Spleen (tissue), 7 donors: ENCODE results near the gene EIF5B.

Experiments
- POLR2A ChIP-seq, 3 donors: fragments of 450-650 bp; IDR thresholded peaks; one replicate each; pipeline ENCODE4 v1.5.1; 2017; ENCODE audit warnings: antibody characterized with exemption in 3 of 3, mild to moderate bottlenecking in 1 of 3
- POLR2AphosphoS5 ChIP-seq, 3 donors: sonication (generic); formaldehyde crosslinking; IDR thresholded peaks; one replicate each; pipeline ENCODE4 v1.5.1; 2017; ENCODE audit warnings: antibody characterized with exemption in 3 of 3
- TF ChIP-seq, protein P1 (sequence below), 11 experiments: fragments of 200-600 bp in 7 of 11; fragments of 450-650 bp in 4 of 11; sonication (generic) in 4 of 11; IDR thresholded peaks in 8 of 11; conservative IDR thresholded peaks in 3 of 11; 1 replicate in 7 of 11; 2 replicates in 4 of 11; pipeline versions ENCODE4 v1.4.0 to v1.8.0; 2016 to 2021; ENCODE audit warnings: antibody characterized with exemption in 11 of 11, inconsistent platforms in 4 of 11, mild to moderate bottlenecking in 1 of 11
- donor health status: DM: no; HTN: no; CAD: no; lungs with moderate emphysema.
- donor health status: DM: no; HTN: no; CAD: no.
- donor health status: DM: no; HTN: no; CAD: no.

DNA sequence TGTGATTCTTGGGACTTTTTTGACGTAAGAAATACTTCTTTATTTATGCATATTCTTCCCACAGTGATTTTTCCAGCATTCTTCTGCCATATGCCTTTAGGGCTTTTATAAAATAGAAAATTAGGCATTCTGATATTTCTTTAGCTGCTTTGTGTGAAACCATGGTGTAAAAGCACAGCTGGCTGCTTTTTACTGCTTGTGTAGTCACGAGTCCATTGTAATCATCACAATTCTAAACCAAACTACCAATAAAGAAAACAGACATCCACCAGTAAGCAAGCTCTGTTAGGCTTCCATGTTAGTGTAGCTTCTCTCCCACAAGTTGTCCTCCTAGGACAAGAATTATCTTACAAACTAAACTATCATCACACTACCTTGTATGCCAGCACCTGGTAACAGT, 62.6 kb downstream of the EIF5B start:
- TF ChIP-seq, protein P1, sequence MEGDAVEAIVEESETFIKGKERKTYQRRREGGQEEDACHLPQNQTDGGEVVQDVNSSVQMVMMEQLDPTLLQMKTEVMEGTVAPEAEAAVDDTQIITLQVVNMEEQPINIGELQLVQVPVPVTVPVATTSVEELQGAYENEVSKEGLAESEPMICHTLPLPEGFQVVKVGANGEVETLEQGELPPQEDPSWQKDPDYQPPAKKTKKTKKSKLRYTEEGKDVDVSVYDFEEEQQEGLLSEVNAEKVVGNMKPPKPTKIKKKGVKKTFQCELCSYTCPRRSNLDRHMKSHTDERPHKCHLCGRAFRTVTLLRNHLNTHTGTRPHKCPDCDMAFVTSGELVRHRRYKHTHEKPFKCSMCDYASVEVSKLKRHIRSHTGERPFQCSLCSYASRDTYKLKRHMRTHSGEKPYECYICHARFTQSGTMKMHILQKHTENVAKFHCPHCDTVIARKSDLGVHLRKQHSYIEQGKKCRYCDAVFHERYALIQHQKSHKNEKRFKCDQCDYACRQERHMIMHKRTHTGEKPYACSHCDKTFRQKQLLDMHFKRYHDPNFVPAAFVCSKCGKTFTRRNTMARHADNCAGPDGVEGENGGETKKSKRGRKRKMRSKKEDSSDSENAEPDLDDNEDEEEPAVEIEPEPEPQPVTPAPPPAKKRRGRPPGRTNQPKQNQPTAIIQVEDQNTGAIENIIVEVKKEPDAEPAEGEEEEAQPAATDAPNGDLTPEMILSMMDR (IDR thresholded peaks at IDR 0.05 in 8 of 11, conservative IDR thresholded peaks at IDR 0.05 in 3 of 11), result no peak
- TF ChIP-seq POLR2AphosphoS5 (IDR thresholded peaks at IDR 0.05) (no peak), POLR2A (IDR thresholded peaks at IDR 0.05) (no peak)
